Measurements from ENCODE around the gene RARRES1.
"Not testable (repeated sequence)": the region's sequence is repeated elsewhere in the genome, so short reads cannot be mapped to it uniquely, and the experiment has no call there.

Gene RARRES1

GRCh38 chr3:158693866-158694456 lies 38.3 kb downstream of the RARRES1 start:
- not testable (repeated sequence) for DNase-seq (ENCODE audit: low read depth)

- DNase-seq (ENCODE audit: low read depth), result no peak
These were observed 47.1 kb downstream of the RARRES1 start for GRCh38 chr3:158685159-158685558.

- no peak for DNase-seq (ENCODE audit: low read depth)
These were observed 48.9 kb downstream of the RARRES1 start for GRCh38 chr3:158683230-158683962.

- DNase-seq (ENCODE audit: low read depth), result no peak
These were observed 51.4 kb downstream of the RARRES1 start for GRCh38 chr3:158680861-158681260.

GRCh38 chr3:158679547-158680000 lies 52.7 kb downstream of the RARRES1 start:
- DNase-seq (ENCODE audit: low read depth), result no peak

- no peak for DNase-seq (ENCODE audit: low read depth)
These were observed 53.6 kb downstream of the RARRES1 start for GRCh38 chr3:158678687-158679086.

- peak; percentile 52 for DNase-seq (ENCODE audit: low read depth)
These were observed 59.8 kb downstream of the RARRES1 start, which contains the start of gene LXN for GRCh38 chr3:158672215-158673176. Gene LXN, minus strand, starts transcription at chr3:158672648. Its CDS starts 170 bp downstream, at chr3:158672478.

- DNase-seq (ENCODE audit: low read depth), result no peak
These were observed 60.4 kb downstream of the RARRES1 start for GRCh38 chr3:158671821-158672214.

GRCh38 chr3:158668506-158668905 lies 63.8 kb downstream of the RARRES1 start:
- no peak for DNase-seq (ENCODE audit: low read depth)

GRCh38 chr3:158666416-158666815 lies 65.8 kb downstream of the RARRES1 start:
- no peak for DNase-seq (ENCODE audit: low read depth)

GRCh38 chr3:158663832-158664231 lies 68.4 kb downstream of the RARRES1 start:
- no peak for DNase-seq (ENCODE audit: low read depth)

GRCh38 chr3:158663246-158663645 lies 69.0 kb downstream of the RARRES1 start:
- no peak for DNase-seq (ENCODE audit: low read depth)

GRCh38 chr3:158660711-158661110 lies 71.5 kb downstream of the RARRES1 start:
- DNase-seq (ENCODE audit: low read depth), result no peak

GRCh38 chr3:158659454-158660237 lies 72.6 kb downstream of the RARRES1 start:
- DNase-seq (ENCODE audit: low read depth), result peak; percentile 25

GRCh38 chr3:158658889-158659288 lies 73.4 kb downstream of the RARRES1 start:
- DNase-seq (ENCODE audit: low read depth), result no peak

- no peak for DNase-seq (ENCODE audit: low read depth)
These were observed 79.8 kb downstream of the RARRES1 start for GRCh38 chr3:158652463-158652862.

- DNase-seq (ENCODE audit: low read depth), result no peak
These were observed 81.1 kb downstream of the RARRES1 start for GRCh38 chr3:158651192-158651591.

GRCh38 chr3:158649791-158650190 lies 82.5 kb downstream of the RARRES1 start:
- DNase-seq (ENCODE audit: low read depth), result no peak
